Skin epidermis (tissue), 12 donors: ENCODE results near the gene RRBP1.
"Not testable (repeated sequence)": the region's sequence is repeated elsewhere in the genome, so short reads cannot be mapped to it uniquely, and the experiment has no call there.

Experiments
- H3K27ac ChIP-seq, 21 experiments: fragments of 200-600 bp; sonication (generic) in 11 of 21; one replicate each; pipeline ENCODE4 v1.5.0; 2020; ENCODE audit warnings: mild to moderate bottlenecking in 3 of 21, inconsistent platforms in 2 of 21, moderate library complexity in 2 of 21
- H3K4me3 ChIP-seq, 7 experiments: fragments of 200-600 bp; sonication (generic) in 2 of 7; one replicate each; pipeline ENCODE4 v1.5.0; 2020; ENCODE audit warnings: inconsistent platforms in 2 of 7, mild to moderate bottlenecking in 2 of 7, moderate library complexity in 1 of 7

The RRBP1 gene

DNA sequence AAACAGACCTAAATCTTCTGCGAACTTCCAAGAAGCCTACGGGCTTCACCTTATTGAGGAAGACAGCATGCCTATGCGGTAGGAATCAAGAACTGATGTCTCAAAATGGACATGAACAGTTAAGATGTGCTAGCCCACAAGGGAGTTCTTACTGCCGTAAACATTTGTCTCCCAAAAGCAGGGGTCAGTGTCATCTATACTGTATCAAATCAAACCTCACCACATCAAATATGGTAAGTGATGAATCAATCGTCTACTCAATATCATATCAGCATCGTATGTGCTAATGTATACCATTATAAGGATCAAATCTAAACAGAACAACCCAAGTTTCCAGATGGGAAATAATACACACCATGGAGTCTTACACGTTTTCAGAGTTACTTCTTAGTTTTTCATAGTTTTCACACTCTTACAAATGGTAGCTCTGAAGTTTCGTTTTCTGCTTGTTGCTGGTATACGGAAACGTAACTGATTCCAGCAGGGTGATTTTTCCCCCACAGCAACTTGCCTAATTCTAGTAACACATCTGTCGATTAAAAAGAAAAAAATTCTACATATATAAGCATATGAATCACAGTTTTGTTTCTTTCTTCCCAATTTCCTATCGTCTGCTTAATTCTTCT is 12.6 kb downstream of the RRBP1 start:
- Histone ChIP-seq H3K4me3 (no peak overlapping the region), H3K27ac (no peak overlapping the region)

GRCh38 chr20:17668432-17668831 is 13.6 kb downstream of the RRBP1 start:
- H3K27ac ChIP-seq, result no peak overlapping the region
- H3K4me3 ChIP-seq, result no peak overlapping the region

- H3K27ac ChIP-seq, result no peak overlapping the region
These were observed 14.6 kb downstream of the RRBP1 start for GRCh38 chr20:17667445-17667844.

DNA sequence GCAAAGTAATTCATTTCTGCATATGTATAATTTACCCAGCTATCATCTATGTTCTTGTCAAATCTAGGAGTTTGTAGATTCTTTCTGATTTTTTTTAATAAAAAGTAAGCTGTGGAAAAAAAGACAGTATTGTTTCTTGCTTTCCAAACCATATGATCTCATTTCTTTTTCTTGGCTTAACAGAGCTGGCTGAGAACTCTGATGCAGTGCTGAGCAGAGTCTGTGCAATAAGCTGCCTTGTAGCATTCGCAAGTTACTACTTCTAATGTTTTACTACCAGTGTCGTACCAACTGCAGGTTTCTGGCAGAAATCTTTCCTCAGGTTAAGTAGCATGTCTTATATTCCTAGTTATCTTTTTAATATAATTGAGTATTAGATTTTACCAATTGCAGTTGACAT is 15.6 kb downstream of the RRBP1 start:
- peak overlapping the region in 1 of 21 experiments; percentile 5 for H3K27ac ChIP-seq

More at GRCh38 chr20:17667445-17667844, 14.6 kb downstream of the RRBP1 start:
- H3K4me3 ChIP-seq, result no peak overlapping the region

GRCh38 chr20:17665756-17666155 is 16.3 kb downstream of the RRBP1 start:
- Histone ChIP-seq H3K27ac (peak overlapping the region in 2 of 21 experiments; percentile 14 to 39), H3K4me3 (no peak overlapping the region)

More for the DNA sequence above, 15.6 kb downstream of the RRBP1 start:
- H3K4me3 ChIP-seq, result no peak overlapping the region

GRCh38 chr20:17664025-17664633 is 17.9 kb downstream of the RRBP1 start:
- peak overlapping the region in 6 of 21 experiments; percentile 6 to 55 (median 34) for H3K27ac ChIP-seq
- no peak overlapping the region for H3K4me3 ChIP-seq

GRCh38 chr20:17663486-17663885 is 18.6 kb downstream of the RRBP1 start:
- Histone ChIP-seq H3K4me3 (no peak overlapping the region), H3K27ac (peak overlapping the region in 3 of 21 experiments; percentile 6 to 78 (median 21))

DNA sequence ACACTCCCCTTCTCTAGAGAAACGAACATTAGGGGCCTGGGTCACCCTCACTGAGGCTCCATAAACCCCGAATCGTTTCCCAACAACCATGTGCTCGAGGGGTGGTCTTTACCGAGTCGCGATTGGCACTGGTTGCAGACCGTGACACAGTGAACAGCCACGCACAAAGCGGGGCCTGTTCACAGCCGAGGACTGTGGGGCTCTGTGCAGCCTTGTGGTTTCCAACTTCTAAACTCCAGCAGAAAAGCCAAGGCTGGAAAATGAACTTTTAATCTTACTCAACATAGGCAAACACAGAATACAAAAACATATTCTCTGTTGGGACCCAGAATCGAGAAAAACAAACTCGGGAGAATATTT is 19.0 kb downstream of the RRBP1 start:
- peak overlapping the region in 7 of 21 experiments; percentile 8 to 78 (median 21) for H3K27ac ChIP-seq
- no peak overlapping the region for H3K4me3 ChIP-seq

DNA sequence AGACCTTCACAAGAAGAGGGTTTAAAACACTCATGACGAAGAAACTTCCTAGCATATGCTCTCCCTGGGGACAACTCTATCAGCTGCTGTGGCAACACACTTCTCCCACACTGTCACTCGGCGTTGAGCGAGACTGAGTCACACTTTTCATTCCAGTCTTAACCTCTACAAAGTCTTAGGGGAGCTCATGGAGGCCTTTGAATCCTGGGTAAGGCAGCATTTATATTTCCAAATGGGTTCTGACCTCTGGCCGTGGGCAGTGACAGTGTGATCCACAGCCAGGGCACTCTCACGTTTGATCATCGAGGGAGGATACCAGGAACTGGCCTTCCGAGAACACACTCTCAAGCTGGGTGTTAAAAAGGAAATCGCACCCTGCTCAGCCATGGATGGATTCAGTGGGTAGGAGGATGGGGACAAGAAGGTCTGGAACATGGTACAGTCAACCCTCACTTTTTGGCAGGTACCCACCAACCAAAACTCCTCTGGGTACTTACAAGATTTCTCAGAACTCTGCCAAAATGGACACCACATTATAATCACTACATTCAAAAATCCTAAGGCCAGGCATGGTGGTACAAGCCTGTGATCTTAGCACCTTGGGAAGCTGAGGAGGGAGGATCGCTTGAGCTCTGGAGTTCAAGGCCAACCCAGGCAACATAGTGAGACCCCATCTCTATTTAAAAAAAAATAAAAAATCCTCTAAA is 19.6 kb downstream of the RRBP1 start:
- peak overlapping the region in 7 of 21 experiments; percentile 5 to 78 (median 11) for H3K27ac ChIP-seq
- no peak overlapping the region for H3K4me3 ChIP-seq

- Histone ChIP-seq H3K27ac (peak overlapping the region in 6 of 21 experiments; percentile 20 to 78 (median 40)), H3K4me3 (no peak overlapping the region)
These were observed 20.8 kb downstream of the RRBP1 start for GRCh38 chr20:17661121-17661744.

GRCh38 chr20:17660667-17661066 is 21.4 kb downstream of the RRBP1 start:
- Histone ChIP-seq H3K4me3 (no peak overlapping the region), H3K27ac (peak overlapping the region in 3 of 21 experiments; percentile 13 to 26 (median 25))

DNA sequence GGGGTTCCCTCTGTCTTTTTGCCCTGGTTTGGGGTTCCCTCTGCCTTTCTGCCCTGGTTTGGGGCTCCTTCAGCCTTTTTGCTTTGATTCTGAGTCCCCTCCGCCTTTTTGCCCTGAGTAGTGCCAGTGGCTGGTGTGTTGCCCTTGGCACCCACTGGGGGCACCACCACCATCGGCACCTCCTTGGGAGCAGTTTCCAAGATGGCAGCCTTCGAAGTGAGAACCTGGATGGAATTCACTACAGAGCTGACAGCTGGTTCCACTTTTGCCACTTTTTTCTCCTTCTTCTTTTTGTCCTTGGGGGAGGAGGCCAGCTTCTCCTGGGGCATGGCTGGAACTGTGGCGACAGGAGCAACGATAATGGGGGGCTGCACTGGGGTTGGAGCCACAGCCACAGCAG is 22.2 kb downstream of the RRBP1 start:
- no peak overlapping the region for H3K4me3 ChIP-seq
- H3K27ac ChIP-seq, result peak overlapping the region in 4 of 21 experiments; percentile 6 to 52 (median 40)

DNA sequence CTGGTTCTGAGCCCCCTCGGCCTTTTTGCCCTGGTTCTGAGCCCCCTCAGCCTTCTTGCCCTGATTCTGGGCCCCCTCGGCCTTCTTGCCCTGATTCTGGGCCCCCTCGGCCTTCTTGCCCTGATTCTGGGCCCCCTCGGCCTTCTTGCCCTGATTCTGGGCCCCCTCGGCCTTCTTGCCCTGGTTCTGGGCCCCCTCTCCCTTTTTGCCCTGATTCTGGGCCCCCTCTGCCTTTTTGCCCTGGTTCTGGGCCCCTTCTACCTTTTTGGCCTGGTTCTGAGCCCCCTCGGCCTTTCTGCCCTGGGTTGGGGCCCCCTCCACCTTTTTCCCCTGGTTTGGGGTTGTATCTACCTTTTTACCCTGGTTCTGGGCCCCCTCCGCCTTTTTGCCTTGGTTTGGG is 22.7 kb downstream of the RRBP1 start:
- H3K27ac ChIP-seq, result peak overlapping the region in 5 of 21 experiments; percentile 6 to 52 (median 31)
- not testable (repeated sequence) for H3K4me3 ChIP-seq

- Histone ChIP-seq H3K4me3 (no peak overlapping the region), H3K27ac (peak overlapping the region in 1 of 21 experiments; percentile 10)
These were observed 23.4 kb downstream of the RRBP1 start for GRCh38 chr20:17658648-17658993.

DNA sequence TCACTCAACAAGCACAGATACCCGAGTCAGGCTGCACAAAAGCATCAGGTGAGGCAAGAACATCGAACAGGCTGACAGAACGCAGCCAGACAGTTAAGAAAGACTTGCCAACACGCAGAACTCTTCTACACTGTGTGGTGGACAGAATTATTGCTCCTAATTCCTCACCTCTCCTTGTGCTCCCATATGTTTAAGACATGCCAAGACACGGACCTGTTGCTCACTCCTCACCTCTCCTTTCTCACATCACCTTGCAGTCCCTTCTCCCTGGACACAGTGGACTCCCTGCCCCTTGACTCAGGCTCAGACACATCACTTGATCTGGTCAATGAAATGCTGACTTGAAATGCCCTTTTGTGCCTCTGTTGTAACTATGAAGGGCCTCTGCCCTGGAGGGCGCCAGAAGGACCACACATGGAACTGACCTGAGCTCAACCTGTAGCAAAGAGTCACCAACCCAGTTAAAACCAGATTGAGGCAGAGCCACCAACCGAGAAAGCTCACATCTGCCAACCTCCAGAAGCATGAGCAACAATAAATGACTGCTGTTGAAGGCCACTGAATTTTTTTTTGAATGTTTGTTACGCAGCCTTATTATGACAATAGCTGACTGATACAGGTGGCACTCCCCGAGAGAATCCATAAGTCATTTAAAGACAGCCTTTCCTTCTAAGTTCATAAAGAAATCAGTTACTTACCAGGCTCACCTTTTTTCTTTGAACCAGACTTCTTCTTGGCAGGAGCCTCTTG is 24.0 kb downstream of the RRBP1 start:
- H3K27ac ChIP-seq, result peak overlapping the region in 1 of 21 experiments; percentile 10
- H3K4me3 ChIP-seq, result no peak overlapping the region

DNA sequence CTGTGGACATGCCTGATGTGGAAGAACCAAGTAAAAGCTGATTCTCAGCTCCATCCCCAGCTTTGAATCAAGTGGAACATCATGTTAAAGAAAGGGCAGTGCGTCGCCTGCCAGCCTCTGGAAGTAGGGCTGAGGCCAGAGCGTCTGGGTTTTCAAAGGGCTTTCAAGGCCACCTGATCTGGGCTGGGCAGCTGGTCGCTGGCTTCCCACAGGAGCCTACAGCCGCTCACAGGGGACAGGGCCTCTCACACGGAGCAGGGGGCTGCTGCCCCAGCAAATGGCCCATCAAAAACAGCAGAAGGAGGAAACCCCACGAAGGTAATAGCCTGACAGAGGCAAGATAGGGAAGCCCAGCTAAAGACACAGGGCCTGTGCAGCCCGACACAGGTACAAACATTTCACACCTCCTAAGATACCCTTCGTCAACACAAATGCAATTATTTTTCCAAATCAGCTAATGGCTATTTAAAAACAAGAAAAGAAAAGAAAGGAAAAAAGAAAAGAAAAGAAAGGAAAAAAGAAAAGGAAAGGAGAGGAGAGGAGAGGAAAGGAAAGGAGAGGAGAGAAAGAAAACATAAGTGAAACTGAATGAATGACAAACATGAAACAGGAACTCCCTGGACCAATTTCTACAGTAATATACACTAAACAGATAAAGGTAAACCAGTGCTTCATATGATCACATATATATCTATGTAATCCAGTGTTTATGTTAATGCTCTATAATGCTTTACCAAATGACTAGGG is 24.8 kb downstream of the RRBP1 start:
- no peak overlapping the region for H3K4me3 ChIP-seq
- H3K27ac ChIP-seq, result no peak overlapping the region

GRCh38 chr20:17655865-17656479 is 26.1 kb downstream of the RRBP1 start:
- H3K4me3 ChIP-seq, result no peak overlapping the region
- peak overlapping the region in 2 of 21 experiments; percentile 9 to 50 for H3K27ac ChIP-seq

DNA sequence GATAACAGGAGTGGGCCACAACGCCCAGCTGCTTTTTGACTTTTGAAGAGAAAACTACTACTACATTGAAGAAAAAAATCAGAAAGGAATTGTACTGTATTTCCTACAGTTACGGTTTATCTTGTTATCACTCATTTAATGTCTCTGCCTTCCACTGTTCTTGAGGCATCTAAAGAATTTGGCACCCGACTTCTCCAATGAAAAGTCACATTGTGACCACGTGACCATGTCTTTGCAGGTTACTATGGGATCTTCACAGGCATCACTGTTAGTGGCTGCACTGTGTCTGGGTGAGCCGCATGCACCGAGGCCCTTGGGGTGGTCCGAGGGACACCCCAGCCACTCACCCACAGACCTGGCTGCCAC is 26.8 kb downstream of the RRBP1 start:
- H3K4me3 ChIP-seq, result no peak overlapping the region
- H3K27ac ChIP-seq, result no peak overlapping the region
